Liver (tissue), 9 donors: Measurements from ENCODE around the gene TRIM21. TPM values are rescaled to one million over a fixed set of nuclear protein-coding genes. Genes with fewer than 3 reads are reported as not detected.

Experiments
- DNase-seq: peaks from one replicate; pipeline ENCODE4 v3.0.0-alpha.2; 2017; ENCODE audit warnings: low spot score
- H3K27ac ChIP-seq, 2 donors: one replicate each; pipeline ENCODE4 v1.7.0; 2013; ENCODE audit warnings: inconsistent platforms in 2 of 2, low read length in 2 of 2, control low read depth in 1 of 2, low read depth in 1 of 2, mild to moderate bottlenecking in 1 of 2
- H3K27me3 ChIP-seq, 4 donors: one replicate each; pipeline versions ENCODE4 v1.6.1 to v1.7.0; 2013; ENCODE audit warnings: low read length in 3 of 4, inconsistent platforms in 1 of 4, mild to moderate bottlenecking in 1 of 4, moderate library complexity in 1 of 4; ENCODE audit not compliant: control insufficient read depth in 4 of 4, insufficient read depth in 4 of 4
- H3K36me3 ChIP-seq, 4 donors: one replicate each; pipeline versions ENCODE4 v1.6.1 to v1.7.0; 2013; ENCODE audit warnings: low read length in 3 of 4, mild to moderate bottlenecking in 3 of 4, low read depth in 1 of 4, moderate library complexity in 1 of 4; ENCODE audit not compliant: control insufficient read depth in 4 of 4, insufficient read depth in 3 of 4
- H3K4me1 ChIP-seq, 4 donors: one replicate each; pipeline versions ENCODE4 v1.6.1 to v1.7.0; 2013; ENCODE audit warnings: low read length in 3 of 4, mild to moderate bottlenecking in 3 of 4, moderate library complexity in 1 of 4; ENCODE audit not compliant: control insufficient read depth in 4 of 4, insufficient read depth in 4 of 4
- H3K4me3 ChIP-seq, 3 donors: one replicate each; pipeline versions ENCODE4 v1.6.1 to v1.7.0; 2013; ENCODE audit warnings: low read length in 3 of 3, control low read depth in 1 of 3, low read depth in 1 of 3, mild to moderate bottlenecking in 1 of 3
- H3K9ac ChIP-seq, 2 donors: one replicate each; pipeline ENCODE4 v1.7.0; 2013; ENCODE audit warnings: low read length in 2 of 2, mild to moderate bottlenecking in 2 of 2, moderate library complexity in 2 of 2, control low read depth in 1 of 2, low read depth in 1 of 2
- H3K9me3 ChIP-seq, 4 donors: one replicate each; pipeline versions ENCODE4 v1.6.1 to v1.7.0; 2013; ENCODE audit warnings: low read length in 3 of 4; ENCODE audit not compliant: control insufficient read depth in 4 of 4
- ATF3 ChIP-seq: IDR thresholded peaks from 2 replicates; pipeline ENCODE4 v1.6.1; 2016; ENCODE audit warnings: antibody characterized with exemption
- EGR1 ChIP-seq, 2 donors: IDR thresholded peaks; 2 replicates each; pipeline ENCODE4 v1.6.1; 2016 to 2018; ENCODE audit warnings: antibody characterized with exemption in 2 of 2, low read depth in 2 of 2
- FOXA1 ChIP-seq: IDR thresholded peaks from 2 replicates; pipeline ENCODE4 v1.6.1; 2016; ENCODE audit warnings: antibody characterized with exemption
- FOXA2 ChIP-seq: IDR thresholded peaks from 2 replicates; pipeline ENCODE4 v1.6.1; 2016; ENCODE audit warnings: antibody characterized with exemption
- GABPA ChIP-seq, 2 donors: IDR thresholded peaks in 1 of 2; conservative IDR thresholded peaks in 1 of 2; 2 replicates each; pipeline ENCODE4 v1.6.1; 2016; ENCODE audit warnings: antibody characterized with exemption in 2 of 2, mild to moderate bottlenecking in 1 of 2, moderate library complexity in 1 of 2
- HNF4A ChIP-seq, 2 donors: conservative IDR thresholded peaks; 2 replicates each; pipeline ENCODE4 v1.6.1; 2016; ENCODE audit warnings: antibody characterized with exemption in 2 of 2, mild to moderate bottlenecking in 2 of 2
- HNF4G ChIP-seq: IDR thresholded peaks from 2 replicates; pipeline ENCODE4 v1.6.1; 2016; ENCODE audit warnings: antibody characterized with exemption
- JUND ChIP-seq, 2 donors: IDR thresholded peaks; 2 replicates each; pipeline ENCODE4 v1.6.1; 2016; ENCODE audit warnings: antibody characterized with exemption in 2 of 2
- MAX ChIP-seq: IDR thresholded peaks from 2 replicates; pipeline ENCODE4 v1.6.1; 2016; ENCODE audit warnings: antibody characterized with exemption
- NR2F2 ChIP-seq: IDR thresholded peaks from 2 replicates; pipeline ENCODE4 v1.6.1; 2016; ENCODE audit warnings: antibody characterized with exemption
- RAD21 ChIP-seq, 2 donors: IDR thresholded peaks; 2 replicates each; pipeline ENCODE4 v1.6.1; 2016; ENCODE audit warnings: antibody characterized with exemption in 2 of 2, mild to moderate bottlenecking in 2 of 2
- REST ChIP-seq: IDR thresholded peaks from 2 replicates; pipeline ENCODE4 v1.6.1; 2016; ENCODE audit warnings: antibody characterized with exemption, mild to moderate bottlenecking
- RXRA ChIP-seq, 2 donors: IDR thresholded peaks; 2 replicates each; pipeline ENCODE4 v1.6.1; 2017 to 2018; ENCODE audit warnings: antibody characterized with exemption in 2 of 2, mild to moderate bottlenecking in 1 of 2
- SP1 ChIP-seq: IDR thresholded peaks from 2 replicates; pipeline ENCODE4 v1.6.1; 2018; ENCODE audit warnings: antibody characterized with exemption, mild to moderate bottlenecking
- TAF1 ChIP-seq: conservative IDR thresholded peaks from 2 replicates; pipeline ENCODE4 v1.6.1; 2016; ENCODE audit warnings: antibody characterized with exemption, mild to moderate bottlenecking
- YY1 ChIP-seq: IDR thresholded peaks from 2 replicates; pipeline ENCODE4 v1.6.1; 2016; ENCODE audit warnings: antibody characterized with exemption, mild to moderate bottlenecking
- WGBS: extraction: QIAGEN DNeasy Blood & Tissue Kit; methylation state at CpG from one replicate; pipeline ENCODE4 v1.1.7; 2013; 5-methylcytosine and 5-hydroxymethylcytosine counted together
- polyA plus RNA-seq, 2 donors: library from polyadenylated mRNA; stranded (reverse) in 1 of 2; unstranded in 1 of 2; fragments of 200-250 nt in 1 of 2; fragments of >200 nt in 1 of 2; fragmentation: Nextera tagmentation in 1 of 2; extraction: Ambion mirVana in 1 of 2; gene quantifications; one replicate each; pipeline versions ENCODE4 v1.2.1 to v1.2.3, GENCODE V29; 2013 to 2015
- total RNA-seq, 2 donors: library from RNA; depleted of rRNA; stranded (reverse); fragments of >200 nt; gene quantifications; one replicate each; pipeline ENCODE4 v1.2.3, GENCODE V29; 2014
- TF ChIP-seq, protein P1 (sequence below): IDR thresholded peaks from 2 replicates; pipeline ENCODE4 v1.6.1; 2016; ENCODE audit warnings: antibody characterized with exemption
- TF ChIP-seq, protein P2 (sequence below): fragments of 150-350 bp; IDR thresholded peaks from 2 replicates; pipeline ENCODE4 v1.5.1; 2017; ENCODE audit warnings: improper control_type of control experiment, low read depth, low read length; ENCODE audit not compliant: missing input control
- donor health status: healthy.
- donor health status: healthy.
- donor health status: healthy.
- donor health status: healthy.
- donor health status: healthy.

Gene TRIM21
- total and polyA plus RNA-seq, 4 donors = 8.0 to 14.9 (median 12.4) TPM

GRCh38 chr11:4433856-4434255 lies 40.4 kb upstream of the TRIM21 start:
- no peak for DNase-seq
- no peaks in the 10 kb centered on the region for H3K27me3 ChIP-seq
- no peaks in the 10 kb centered on the region for H3K4me1 ChIP-seq
- no peak overlapping the region for H3K27ac ChIP-seq
- H3K9me3 ChIP-seq = no peaks in the 10 kb centered on the region
- no peak overlapping the region for H3K9ac ChIP-seq
- whole genome bisulfite sequencing = 62% methylated on average over 2 of the region's 2 CpGs
- H3K36me3 ChIP-seq = no peaks in the 10 kb centered on the region
- TF ChIP-seq MAX (no peak), YY1 (no peak), ATF3 (no peak), RXRA (IDR thresholded peaks at IDR 0.05) (no peak), RAD21 (IDR thresholded peaks at IDR 0.05) (no peak), HNF4A (conservative IDR thresholded peaks at IDR 0.05) (no peak), FOXA2 (no peak), REST (no peak), TAF1 (no peak), SP1 (no peak), HNF4G (no peak), JUND (IDR thresholded peaks at IDR 0.05) (no peak), FOXA1 (no peak), NR2F2 (no peak), EGR1 (IDR thresholded peaks at IDR 0.05; ENCODE audit: low read depth in 2 of 2) (no peak), GABPA (IDR thresholded peaks at IDR 0.05 in 1 of 2, conservative IDR thresholded peaks at IDR 0.05 in 1 of 2) (no peak)
- TF ChIP-seq, protein P1, sequence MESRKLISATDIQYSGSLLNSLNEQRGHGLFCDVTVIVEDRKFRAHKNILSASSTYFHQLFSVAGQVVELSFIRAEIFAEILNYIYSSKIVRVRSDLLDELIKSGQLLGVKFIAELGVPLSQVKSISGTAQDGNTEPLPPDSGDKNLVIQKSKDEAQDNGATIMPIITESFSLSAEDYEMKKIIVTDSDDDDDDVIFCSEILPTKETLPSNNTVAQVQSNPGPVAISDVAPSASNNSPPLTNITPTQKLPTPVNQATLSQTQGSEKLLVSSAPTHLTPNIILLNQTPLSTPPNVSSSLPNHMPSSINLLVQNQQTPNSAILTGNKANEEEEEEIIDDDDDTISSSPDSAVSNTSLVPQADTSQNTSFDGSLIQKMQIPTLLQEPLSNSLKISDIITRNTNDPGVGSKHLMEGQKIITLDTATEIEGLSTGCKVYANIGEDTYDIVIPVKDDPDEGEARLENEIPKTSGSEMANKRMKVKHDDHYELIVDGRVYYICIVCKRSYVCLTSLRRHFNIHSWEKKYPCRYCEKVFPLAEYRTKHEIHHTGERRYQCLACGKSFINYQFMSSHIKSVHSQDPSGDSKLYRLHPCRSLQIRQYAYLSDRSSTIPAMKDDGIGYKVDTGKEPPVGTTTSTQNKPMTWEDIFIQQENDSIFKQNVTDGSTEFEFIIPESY = no peak
- TF ChIP-seq, protein P2, sequence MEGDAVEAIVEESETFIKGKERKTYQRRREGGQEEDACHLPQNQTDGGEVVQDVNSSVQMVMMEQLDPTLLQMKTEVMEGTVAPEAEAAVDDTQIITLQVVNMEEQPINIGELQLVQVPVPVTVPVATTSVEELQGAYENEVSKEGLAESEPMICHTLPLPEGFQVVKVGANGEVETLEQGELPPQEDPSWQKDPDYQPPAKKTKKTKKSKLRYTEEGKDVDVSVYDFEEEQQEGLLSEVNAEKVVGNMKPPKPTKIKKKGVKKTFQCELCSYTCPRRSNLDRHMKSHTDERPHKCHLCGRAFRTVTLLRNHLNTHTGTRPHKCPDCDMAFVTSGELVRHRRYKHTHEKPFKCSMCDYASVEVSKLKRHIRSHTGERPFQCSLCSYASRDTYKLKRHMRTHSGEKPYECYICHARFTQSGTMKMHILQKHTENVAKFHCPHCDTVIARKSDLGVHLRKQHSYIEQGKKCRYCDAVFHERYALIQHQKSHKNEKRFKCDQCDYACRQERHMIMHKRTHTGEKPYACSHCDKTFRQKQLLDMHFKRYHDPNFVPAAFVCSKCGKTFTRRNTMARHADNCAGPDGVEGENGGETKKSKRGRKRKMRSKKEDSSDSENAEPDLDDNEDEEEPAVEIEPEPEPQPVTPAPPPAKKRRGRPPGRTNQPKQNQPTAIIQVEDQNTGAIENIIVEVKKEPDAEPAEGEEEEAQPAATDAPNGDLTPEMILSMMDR = no peak
- no peak overlapping the region for H3K4me3 ChIP-seq
